HCT116 (cell line): Measurements from ENCODE around the gene MYPN.

ENCODE experiments used
- CEBPB ChIP-seq: IDR thresholded peaks from 2 replicates; pipeline ENCODE4 v1.6.1; 2012; ENCODE audit warnings: low read depth
- EGR1 ChIP-seq: IDR thresholded peaks from 2 replicates; pipeline ENCODE4 v1.6.1; 2012; ENCODE audit warnings: low read depth
- EZH2 ChIP-seq: fragments of 200-600 bp; sonication (generic); IDR thresholded peaks from 2 replicates; pipeline ENCODE4 v1.6.1; 2017; ENCODE audit warnings: antibody characterized with exemption, mixed run types
- FOSL1 ChIP-seq: IDR thresholded peaks from 2 replicates; pipeline ENCODE4 v1.6.1; 2012; ENCODE audit warnings: low read depth
- JUND ChIP-seq: IDR thresholded peaks from 2 replicates; pipeline ENCODE4 v1.6.1; 2012
- POLR2A ChIP-seq: IDR thresholded peaks from 2 replicates; pipeline ENCODE4 v1.7.0; 2011; ENCODE audit warnings: borderline replicate concordance; ENCODE audit not compliant: insufficient read depth, insufficient read length; ENCODE audit errors: extremely low read depth
- POLR2AphosphoS5 ChIP-seq: IDR thresholded peaks from 2 replicates; pipeline ENCODE4 v1.6.1; 2011; ENCODE audit warnings: mild to moderate bottlenecking, low read depth, low read length, moderate library complexity
- RAD21 ChIP-seq: IDR thresholded peaks from 2 replicates; pipeline ENCODE4 v1.6.1; 2012; ENCODE audit warnings: low read depth, mild to moderate bottlenecking
- YY1 ChIP-seq: IDR thresholded peaks from 2 replicates; pipeline ENCODE4 v1.6.1; 2011; ENCODE audit warnings: low read length, low read depth, moderate library complexity, mild to moderate bottlenecking; ENCODE audit not compliant: insufficient replicate concordance; ENCODE audit errors: extremely low read depth
- ZNF274 ChIP-seq: fragments of 200-500 bp; sonication (Bioruptor generic); IDR thresholded peaks from 2 replicates; pipeline ENCODE4 v1.6.1; 2014; ENCODE audit warnings: mild to moderate bottlenecking, low read depth, low read length, inconsistent platforms
- TF ChIP-seq, protein P1 (sequence below): IDR thresholded peaks from 2 replicates; pipeline ENCODE4 v1.6.1; 2012
- TF ChIP-seq, protein P2 (sequence below), 3 experiments: fragments of 200-600 bp in 1 of 3; sonication (generic) in 1 of 3; IDR thresholded peaks in 2 of 3; conservative IDR thresholded peaks in 1 of 3; 2 replicates each; pipeline ENCODE4 v1.5.1; 2012 to 2017; ENCODE audit warnings: low read depth in 2 of 3, low read length in 2 of 3, antibody characterized with exemption in 1 of 3, borderline replicate concordance in 1 of 3, control low read depth in 1 of 3, mild to moderate bottlenecking in 1 of 3, mixed read lengths in 1 of 3, mixed run types in 1 of 3, moderate library complexity in 1 of 3; ENCODE audit not compliant: insufficient read depth in 1 of 3
- TF ChIP-seq, protein P3 (sequence below): IDR thresholded peaks from 2 replicates; pipeline ENCODE4 v1.6.1; 2012
- TF ChIP-seq, protein P4 (sequence below): IDR thresholded peaks from 2 replicates; pipeline ENCODE4 v1.6.1; 2011; ENCODE audit warnings: mild to moderate bottlenecking, low read length, moderate library complexity; ENCODE audit not compliant: insufficient replicate concordance; ENCODE audit errors: extremely low read depth

DNA sequence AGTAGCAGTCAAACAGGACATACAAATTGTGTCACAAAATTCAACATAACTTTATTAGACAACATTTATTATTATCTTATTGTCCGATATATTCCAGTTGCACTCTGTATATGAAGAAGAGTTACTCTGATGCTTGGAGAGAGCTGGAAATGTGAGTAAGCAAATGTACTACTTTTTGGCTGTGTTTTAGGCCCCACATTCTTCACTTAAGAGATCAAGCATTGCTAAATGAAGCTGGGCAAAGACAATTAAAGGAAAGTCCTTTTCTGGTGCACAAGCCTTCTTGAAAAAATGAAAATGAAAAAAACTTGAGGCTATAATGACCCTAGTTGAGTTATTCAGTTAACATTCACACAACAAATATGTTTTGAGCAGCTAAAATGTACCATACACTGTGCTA, 26.1 kb downstream of the MYPN start:
- TF ChIP-seq, protein P1, sequence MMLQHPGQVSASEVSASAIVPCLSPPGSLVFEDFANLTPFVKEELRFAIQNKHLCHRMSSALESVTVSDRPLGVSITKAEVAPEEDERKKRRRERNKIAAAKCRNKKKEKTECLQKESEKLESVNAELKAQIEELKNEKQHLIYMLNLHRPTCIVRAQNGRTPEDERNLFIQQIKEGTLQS = no peak
- TF ChIP-seq, protein P2, sequence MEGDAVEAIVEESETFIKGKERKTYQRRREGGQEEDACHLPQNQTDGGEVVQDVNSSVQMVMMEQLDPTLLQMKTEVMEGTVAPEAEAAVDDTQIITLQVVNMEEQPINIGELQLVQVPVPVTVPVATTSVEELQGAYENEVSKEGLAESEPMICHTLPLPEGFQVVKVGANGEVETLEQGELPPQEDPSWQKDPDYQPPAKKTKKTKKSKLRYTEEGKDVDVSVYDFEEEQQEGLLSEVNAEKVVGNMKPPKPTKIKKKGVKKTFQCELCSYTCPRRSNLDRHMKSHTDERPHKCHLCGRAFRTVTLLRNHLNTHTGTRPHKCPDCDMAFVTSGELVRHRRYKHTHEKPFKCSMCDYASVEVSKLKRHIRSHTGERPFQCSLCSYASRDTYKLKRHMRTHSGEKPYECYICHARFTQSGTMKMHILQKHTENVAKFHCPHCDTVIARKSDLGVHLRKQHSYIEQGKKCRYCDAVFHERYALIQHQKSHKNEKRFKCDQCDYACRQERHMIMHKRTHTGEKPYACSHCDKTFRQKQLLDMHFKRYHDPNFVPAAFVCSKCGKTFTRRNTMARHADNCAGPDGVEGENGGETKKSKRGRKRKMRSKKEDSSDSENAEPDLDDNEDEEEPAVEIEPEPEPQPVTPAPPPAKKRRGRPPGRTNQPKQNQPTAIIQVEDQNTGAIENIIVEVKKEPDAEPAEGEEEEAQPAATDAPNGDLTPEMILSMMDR (IDR thresholded peaks at IDR 0.05 in 2 of 3, conservative IDR thresholded peaks at IDR 0.05 in 1 of 3; ENCODE audit: borderline replicate concordance in 1 of 3, insufficient read depth in 1 of 3, low read depth in 2 of 3, low read length in 2 of 3) = no peak
- no peak for TF ChIP-seq JUND
- no peak for TF ChIP-seq FOSL1
- no peak for TF ChIP-seq EZH2
- TF ChIP-seq EGR1 = no peak
- TF ChIP-seq, protein P3, sequence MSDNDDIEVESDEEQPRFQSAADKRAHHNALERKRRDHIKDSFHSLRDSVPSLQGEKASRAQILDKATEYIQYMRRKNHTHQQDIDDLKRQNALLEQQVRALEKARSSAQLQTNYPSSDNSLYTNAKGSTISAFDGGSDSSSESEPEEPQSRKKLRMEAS = no peak
- no peak for TF ChIP-seq POLR2A
- TF ChIP-seq ZNF274 = no peak
- no peak for TF ChIP-seq CEBPB
- TF ChIP-seq, protein P4, sequence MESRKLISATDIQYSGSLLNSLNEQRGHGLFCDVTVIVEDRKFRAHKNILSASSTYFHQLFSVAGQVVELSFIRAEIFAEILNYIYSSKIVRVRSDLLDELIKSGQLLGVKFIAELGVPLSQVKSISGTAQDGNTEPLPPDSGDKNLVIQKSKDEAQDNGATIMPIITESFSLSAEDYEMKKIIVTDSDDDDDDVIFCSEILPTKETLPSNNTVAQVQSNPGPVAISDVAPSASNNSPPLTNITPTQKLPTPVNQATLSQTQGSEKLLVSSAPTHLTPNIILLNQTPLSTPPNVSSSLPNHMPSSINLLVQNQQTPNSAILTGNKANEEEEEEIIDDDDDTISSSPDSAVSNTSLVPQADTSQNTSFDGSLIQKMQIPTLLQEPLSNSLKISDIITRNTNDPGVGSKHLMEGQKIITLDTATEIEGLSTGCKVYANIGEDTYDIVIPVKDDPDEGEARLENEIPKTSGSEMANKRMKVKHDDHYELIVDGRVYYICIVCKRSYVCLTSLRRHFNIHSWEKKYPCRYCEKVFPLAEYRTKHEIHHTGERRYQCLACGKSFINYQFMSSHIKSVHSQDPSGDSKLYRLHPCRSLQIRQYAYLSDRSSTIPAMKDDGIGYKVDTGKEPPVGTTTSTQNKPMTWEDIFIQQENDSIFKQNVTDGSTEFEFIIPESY = no peak
- TF ChIP-seq YY1 = no peak
- TF ChIP-seq RAD21 = no peak
- TF ChIP-seq POLR2AphosphoS5 = no peak
